Upper lobe of left lung (tissue), 6 donors: ENCODE data around the gene PTPRD. TPM values are rescaled to one million over a fixed set of nuclear protein-coding genes. Genes with fewer than 3 reads are reported as not detected.

Source experiments
- ATAC-seq, 2 donors: fragments of 200-7000 bp; cut with Tn5 transposase; one replicate each; pipeline ENCODE4 v1.9.1; 2022; ENCODE audit warnings: mild to moderate bottlenecking in 2 of 2, moderate library complexity in 2 of 2; ENCODE audit not compliant: low FRiP score in 2 of 2
- DNase-seq, 2 donors: peaks; one replicate each; pipeline ENCODE4 v3.0.0-alpha.2; 2019 to 2020
- H3K27ac ChIP-seq, 4 donors: fragments of 200-600 bp; sonication (generic); one replicate each; pipeline ENCODE4 v1.5.1; 2016 to 2019
- H3K27me3 ChIP-seq, 4 donors: fragments of 200-600 bp; sonication (generic); one replicate each; pipeline ENCODE4 v1.5.1; 2017 to 2019
- H3K36me3 ChIP-seq, 4 donors: fragments of 200-600 bp; sonication (generic); one replicate each; pipeline ENCODE4 v1.5.1; 2016 to 2019
- H3K4me1 ChIP-seq, 4 donors: fragments of 200-600 bp; sonication (generic); one replicate each; pipeline ENCODE4 v1.5.1; 2018 to 2019
- H3K4me3 ChIP-seq, 4 donors: fragments of 200-600 bp; sonication (generic); one replicate each; pipeline ENCODE4 v1.5.1; 2017 to 2019; ENCODE audit warnings: mild to moderate bottlenecking in 2 of 4, moderate library complexity in 1 of 4
- H3K9me3 ChIP-seq, 4 donors: fragments of 200-600 bp; sonication (generic); one replicate each; pipeline ENCODE4 v1.5.1; 2018 to 2019
- EP300 ChIP-seq, 4 donors: sonication (generic); formaldehyde crosslinking; IDR thresholded peaks; one replicate each; pipeline ENCODE4 v1.5.1; 2017; ENCODE audit warnings: antibody characterized with exemption in 4 of 4, control low read depth in 2 of 4
- POLR2A ChIP-seq, 4 donors: fragments of 450-650 bp; IDR thresholded peaks; one replicate each; pipeline ENCODE4 v1.5.1; 2016 to 2017; ENCODE audit warnings: antibody characterized with exemption in 4 of 4, mild to moderate bottlenecking in 2 of 4
- POLR2AphosphoS5 ChIP-seq, 2 donors: sonication (generic); formaldehyde crosslinking; IDR thresholded peaks; one replicate each; pipeline ENCODE4 v1.5.1; 2017; ENCODE audit warnings: antibody characterized with exemption in 2 of 2
- WGBS, 2 donors: methylation state at CpG; one replicate each; pipeline ENCODE4 v1.1.5; 2017 to 2018; 5-methylcytosine and 5-hydroxymethylcytosine counted together
- total RNA-seq, 6 donors: library from RNA; depleted of rRNA in 4 of 6; stranded (reverse); fragments of >200 nt in 4 of 6; gene quantifications; one replicate each; pipeline versions ENCODE4 v1.1.0 to v1.2.1, GENCODE V29; 2016 to 2021
- TF ChIP-seq, protein P1 (sequence below), 6 experiments: fragments of 450-650 bp in 4 of 6; fragments of 200-600 bp in 2 of 6; sonication (generic) in 2 of 6; IDR thresholded peaks; one replicate each; pipeline ENCODE4 v1.5.1; 2016 to 2019; ENCODE audit warnings: antibody characterized with exemption in 6 of 6
- donor health status: DM: no; HTN: no; CAD: no; lungs with moderate emphysema.
- donor health status: DM: no; HTN: yes; CAD: no; lungs with severe emphysema.

The PTPRD gene
- total RNA-seq, 6 donors from 2014 or later = 7.4 to 46.1 (median 14.5) TPM

DNA sequence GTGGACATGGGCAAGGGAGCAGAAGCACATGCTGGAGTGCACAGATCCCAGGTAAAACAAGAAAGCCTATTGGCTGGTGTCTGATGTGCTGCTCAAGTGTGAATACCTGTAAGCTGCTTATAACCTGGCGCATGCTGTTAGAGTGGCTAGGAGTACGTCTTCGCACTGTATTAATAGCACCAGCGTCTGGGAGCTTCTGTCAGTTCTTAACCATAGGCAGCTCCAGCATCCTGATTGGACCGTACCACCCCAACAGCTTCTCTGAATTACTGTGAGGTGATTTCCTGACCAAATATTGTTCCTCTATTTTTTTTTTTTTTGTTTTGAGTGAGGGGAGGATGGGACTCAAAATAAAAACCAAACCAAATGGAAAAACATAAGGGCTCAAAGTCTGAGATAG is 987.6 kb downstream of the PTPRD start:
- WGBS, 2 donors = 91 to 96% methylated on average over 5 of the region's 5 CpGs
- ATAC-seq = no peak
- Histone ChIP-seq H3K4me1 (no peaks in the 10 kb centered on the region), H3K27ac (no peak overlapping the region), H3K4me3 (no peak overlapping the region), H3K36me3 (no peaks in the 10 kb centered on the region), H3K27me3 (no peaks in the 10 kb centered on the region), H3K9me3 (no peaks in the 10 kb centered on the region)
- no peak for TF ChIP-seq POLR2A (IDR thresholded peaks at IDR 0.05)
- TF ChIP-seq POLR2AphosphoS5 (IDR thresholded peaks at IDR 0.05) = no peak
- TF ChIP-seq, protein P1, sequence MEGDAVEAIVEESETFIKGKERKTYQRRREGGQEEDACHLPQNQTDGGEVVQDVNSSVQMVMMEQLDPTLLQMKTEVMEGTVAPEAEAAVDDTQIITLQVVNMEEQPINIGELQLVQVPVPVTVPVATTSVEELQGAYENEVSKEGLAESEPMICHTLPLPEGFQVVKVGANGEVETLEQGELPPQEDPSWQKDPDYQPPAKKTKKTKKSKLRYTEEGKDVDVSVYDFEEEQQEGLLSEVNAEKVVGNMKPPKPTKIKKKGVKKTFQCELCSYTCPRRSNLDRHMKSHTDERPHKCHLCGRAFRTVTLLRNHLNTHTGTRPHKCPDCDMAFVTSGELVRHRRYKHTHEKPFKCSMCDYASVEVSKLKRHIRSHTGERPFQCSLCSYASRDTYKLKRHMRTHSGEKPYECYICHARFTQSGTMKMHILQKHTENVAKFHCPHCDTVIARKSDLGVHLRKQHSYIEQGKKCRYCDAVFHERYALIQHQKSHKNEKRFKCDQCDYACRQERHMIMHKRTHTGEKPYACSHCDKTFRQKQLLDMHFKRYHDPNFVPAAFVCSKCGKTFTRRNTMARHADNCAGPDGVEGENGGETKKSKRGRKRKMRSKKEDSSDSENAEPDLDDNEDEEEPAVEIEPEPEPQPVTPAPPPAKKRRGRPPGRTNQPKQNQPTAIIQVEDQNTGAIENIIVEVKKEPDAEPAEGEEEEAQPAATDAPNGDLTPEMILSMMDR (IDR thresholded peaks at IDR 0.05) = no peak
- TF ChIP-seq EP300 (IDR thresholded peaks at IDR 0.05) = no peak
- DNase-seq = no peak

DNA sequence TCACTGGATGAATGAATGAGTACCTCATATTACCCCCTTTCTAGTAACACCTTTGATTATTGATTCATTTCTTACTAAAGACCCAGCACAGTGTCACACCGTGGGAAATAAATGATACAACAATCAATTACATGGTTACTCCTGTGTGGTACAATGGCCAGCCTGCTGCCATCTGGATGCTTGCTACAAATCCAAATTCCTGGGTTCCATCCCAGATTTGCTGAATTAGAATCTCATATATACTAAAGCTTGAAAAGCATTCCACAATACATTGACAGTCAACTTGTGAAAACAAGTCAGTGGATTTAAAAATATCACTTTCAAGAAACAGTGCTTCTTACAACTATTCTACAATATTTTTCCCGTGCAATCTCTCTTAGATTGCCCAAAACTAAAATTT is 989.3 kb downstream of the PTPRD start:
- no peak overlapping the region for H3K27ac ChIP-seq
- H3K36me3 ChIP-seq = no peaks in the 10 kb centered on the region
- H3K27me3 ChIP-seq = no peaks in the 10 kb centered on the region
- TF ChIP-seq, protein P1 (IDR thresholded peaks at IDR 0.05) = no peak
- no peak for TF ChIP-seq POLR2AphosphoS5 (IDR thresholded peaks at IDR 0.05)
- TF ChIP-seq EP300 (IDR thresholded peaks at IDR 0.05) = no peak
- no peak for TF ChIP-seq POLR2A (IDR thresholded peaks at IDR 0.05)
- WGBS, 2 donors = 74 to 81% methylated on average over 2 of the region's 2 CpGs
- no peak overlapping the region for H3K4me3 ChIP-seq
- H3K4me1 ChIP-seq = no peaks in the 10 kb centered on the region
- no peaks in the 10 kb centered on the region for H3K9me3 ChIP-seq
- no peak for DNase-seq
- no peak for ATAC-seq

DNA sequence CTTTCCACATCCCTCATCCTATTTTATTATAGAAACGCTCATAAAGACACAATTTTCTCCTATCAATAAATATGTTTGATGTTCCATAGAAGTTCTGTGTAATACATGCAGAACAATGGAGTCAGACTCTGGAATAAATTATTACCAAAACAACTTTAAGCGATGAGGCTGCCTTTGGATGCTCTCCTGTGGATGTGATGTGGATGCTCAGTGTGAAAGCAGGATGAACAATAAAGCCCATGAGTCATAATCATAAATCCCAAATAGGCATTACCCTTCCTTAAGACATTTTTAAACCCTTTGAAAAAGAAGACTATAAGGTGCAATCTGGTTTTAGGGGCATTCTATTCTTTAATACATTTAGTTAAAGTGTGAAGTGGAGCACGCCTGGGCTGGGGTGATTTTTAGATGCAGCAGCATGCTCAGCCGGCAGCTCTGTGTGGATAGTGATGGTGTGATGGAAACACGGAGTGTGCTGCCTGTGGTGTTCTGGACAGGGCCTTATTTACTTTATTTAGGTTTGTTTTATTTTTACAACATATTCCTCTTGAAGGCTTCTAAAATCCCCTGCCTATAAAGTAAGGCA is 991.4 kb downstream of the PTPRD start:
- DNase-seq = no peak
- Histone ChIP-seq H3K27me3 (no peaks in the 10 kb centered on the region), H3K36me3 (no peaks in the 10 kb centered on the region), H3K9me3 (no peaks in the 10 kb centered on the region), H3K4me3 (no peak overlapping the region), H3K27ac (no peak overlapping the region), H3K4me1 (no peaks in the 10 kb centered on the region)
- ATAC-seq = no peak
- 88 to 92% methylated on average over 5 of the region's 5 CpGs for WGBS, 2 donors
- TF ChIP-seq POLR2AphosphoS5 (IDR thresholded peaks at IDR 0.05) (no peak), POLR2A (IDR thresholded peaks at IDR 0.05) (no peak), EP300 (IDR thresholded peaks at IDR 0.05) (no peak)
- TF ChIP-seq, protein P1 (IDR thresholded peaks at IDR 0.05) = no peak

DNA sequence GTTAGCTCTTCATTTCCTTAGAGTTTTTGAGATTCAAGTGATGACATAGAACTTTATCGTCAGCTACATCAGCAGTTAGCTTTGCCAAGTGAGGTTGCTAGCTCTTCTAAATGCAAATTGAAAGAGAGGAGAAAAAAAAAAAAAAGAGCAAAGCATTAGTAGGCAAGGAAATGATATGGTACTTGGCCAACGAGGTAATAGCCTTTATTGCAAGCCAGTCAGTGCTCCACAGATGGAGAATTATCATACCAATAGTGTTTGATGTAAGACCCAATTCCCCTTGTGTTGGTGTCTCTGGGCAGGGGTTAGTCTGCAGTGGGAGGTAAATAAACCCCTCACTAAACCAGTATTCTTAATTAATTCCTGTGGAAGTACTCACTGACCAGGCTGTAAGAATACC is 992.1 kb downstream of the PTPRD start:
- DNase-seq (no peak), ATAC-seq (no peak)
- Histone ChIP-seq H3K9me3 (no peaks in the 10 kb centered on the region), H3K27me3 (no peaks in the 10 kb centered on the region), H3K4me1 (no peaks in the 10 kb centered on the region), H3K36me3 (no peaks in the 10 kb centered on the region), H3K4me3 (no peak overlapping the region), H3K27ac (no peak overlapping the region)
- TF ChIP-seq, protein P1 (IDR thresholded peaks at IDR 0.05) = no peak
- TF ChIP-seq POLR2A (IDR thresholded peaks at IDR 0.05) (no peak), POLR2AphosphoS5 (IDR thresholded peaks at IDR 0.05) (no peak), EP300 (IDR thresholded peaks at IDR 0.05) (no peak)
- 52 to 74% methylated on average over 2 of the region's 2 CpGs for WGBS, 2 donors

DNA sequence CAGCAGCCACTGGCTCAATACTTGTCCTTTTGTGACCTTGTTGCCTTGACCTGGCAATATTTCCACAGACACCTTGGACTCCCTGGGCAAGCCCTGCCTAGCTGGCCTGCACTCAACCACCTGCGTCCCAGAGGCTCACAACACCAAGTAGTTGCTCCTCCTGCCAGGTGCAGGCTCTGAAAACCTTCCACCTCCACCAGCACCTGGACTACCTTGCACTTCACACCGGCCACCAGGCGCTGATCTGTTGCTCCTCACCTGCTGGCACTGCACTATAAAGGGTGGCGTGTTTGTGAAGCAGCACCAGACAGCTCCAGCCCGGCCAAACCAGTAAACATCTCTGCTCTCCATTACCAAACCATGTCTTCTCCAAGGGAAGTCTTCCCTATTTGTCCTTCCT is 997.7 kb downstream of the PTPRD start:
- Histone ChIP-seq H3K27me3 (no peaks in the 10 kb centered on the region), H3K27ac (no peak overlapping the region), H3K36me3 (no peaks in the 10 kb centered on the region), H3K4me3 (no peak overlapping the region), H3K4me1 (no peaks in the 10 kb centered on the region), H3K9me3 (no peaks in the 10 kb centered on the region)
- ATAC-seq (no peak), DNase-seq (no peak)
- 90% methylated on average over 2 to 5 of the region's 5 CpGs for WGBS, 2 donors
- TF ChIP-seq EP300 (IDR thresholded peaks at IDR 0.05) (no peak), POLR2AphosphoS5 (IDR thresholded peaks at IDR 0.05) (no peak), POLR2A (IDR thresholded peaks at IDR 0.05) (no peak)
- TF ChIP-seq, protein P1 (IDR thresholded peaks at IDR 0.05) = no peak
